Trophoblast cell (in vitro differentiated cells and primary cell): Measurements from ENCODE around the gene DHRS1.

Source experiments
- DNase-seq, 2 donors: peaks; one replicate each; pipeline ENCODE4 v3.0.0-alpha.2; 2016
- H2AFZ ChIP-seq: 2 replicates; pipeline ENCODE4 v1.6.1; 2013; ENCODE audit warnings: low read length, moderate library complexity, mild to moderate bottlenecking; ENCODE audit not compliant: insufficient read depth, poor library complexity
- H2AK5ac ChIP-seq: 2 replicates; pipeline ENCODE4 v1.6.1; 2013; ENCODE audit warnings: mild to moderate bottlenecking, low read length
- H2BK120ac ChIP-seq: 2 replicates; pipeline ENCODE4 v1.6.1; 2013; ENCODE audit warnings: low read length, mild to moderate bottlenecking, moderate library complexity; ENCODE audit not compliant: insufficient read depth, poor library complexity
- H2BK12ac ChIP-seq: 2 replicates; pipeline ENCODE4 v1.6.1; 2013; ENCODE audit warnings: mild to moderate bottlenecking, low read length, moderate library complexity
- H2BK5ac ChIP-seq: 2 replicates; pipeline ENCODE4 v1.6.1; 2013; ENCODE audit warnings: low read length, low read depth, moderate library complexity, mild to moderate bottlenecking; ENCODE audit not compliant: poor library complexity
- H3K14ac ChIP-seq: 2 replicates; pipeline ENCODE4 v1.6.1; 2013; ENCODE audit warnings: mild to moderate bottlenecking, low read length
- H3K18ac ChIP-seq: 2 replicates; pipeline ENCODE4 v1.6.1; 2013; ENCODE audit warnings: mild to moderate bottlenecking, low read length
- H3K23ac ChIP-seq: 2 replicates; pipeline ENCODE4 v1.6.1; 2013; ENCODE audit warnings: low read length
- H3K27ac ChIP-seq: 2 replicates; pipeline ENCODE4 v1.5.1; 2013; ENCODE audit warnings: low read depth, mild to moderate bottlenecking, inconsistent platforms, low read length, moderate library complexity
- H3K27me3 ChIP-seq: 2 replicates; pipeline ENCODE4 v1.6.1; 2013; ENCODE audit warnings: inconsistent platforms, mild to moderate bottlenecking, low read length, moderate library complexity; ENCODE audit not compliant: insufficient read depth
- H3K36me3 ChIP-seq, 2 experiments: 1 replicate in 1 of 2; 2 replicates in 1 of 2; pipeline ENCODE4 v1.6.1; 2013; ENCODE audit warnings: low read length in 2 of 2, mild to moderate bottlenecking in 2 of 2, moderate library complexity in 1 of 2; ENCODE audit not compliant: insufficient read depth in 2 of 2, control insufficient read depth in 1 of 2
- H3K4ac ChIP-seq: 2 replicates; pipeline ENCODE4 v1.6.1; 2013; ENCODE audit warnings: low read depth, mild to moderate bottlenecking, low read length, moderate library complexity
- H3K4me1 ChIP-seq, 2 experiments: 1 replicate in 1 of 2; 2 replicates in 1 of 2; pipeline ENCODE4 v1.6.1; 2013; ENCODE audit warnings: low read length in 2 of 2, mild to moderate bottlenecking in 2 of 2, moderate library complexity in 1 of 2; ENCODE audit not compliant: insufficient read depth in 2 of 2, control insufficient read depth in 1 of 2
- H3K4me2 ChIP-seq: 2 replicates; pipeline ENCODE4 v1.6.1; 2013; ENCODE audit warnings: inconsistent platforms, mild to moderate bottlenecking, low read length, moderate library complexity
- H3K4me3 ChIP-seq: 2 replicates; pipeline ENCODE4 v1.5.1; 2013; ENCODE audit warnings: mild to moderate bottlenecking, low read depth, low read length, inconsistent platforms
- H3K79me1 ChIP-seq: one replicate; pipeline ENCODE4 v1.6.1; 2013; ENCODE audit warnings: low read length
- H3K79me2 ChIP-seq: 2 replicates; pipeline ENCODE4 v1.6.1; 2013; ENCODE audit warnings: low read length, mild to moderate bottlenecking; ENCODE audit not compliant: control insufficient read depth, insufficient read depth, poor library complexity
- H3K9ac ChIP-seq: 2 replicates; pipeline ENCODE4 v1.6.1; 2013; ENCODE audit warnings: mild to moderate bottlenecking, low read length
- H3K9me3 ChIP-seq: 2 replicates; pipeline ENCODE4 v1.6.1; 2013; ENCODE audit warnings: low read depth, mild to moderate bottlenecking, control low read depth, inconsistent platforms, low read length; ENCODE audit not compliant: insufficient read depth
- H4K12ac ChIP-seq: 2 replicates; pipeline ENCODE4 v1.6.1; 2013; ENCODE audit warnings: low read depth, mild to moderate bottlenecking, low read length, moderate library complexity
- H4K8ac ChIP-seq: 2 replicates; pipeline ENCODE4 v1.6.1; 2013; ENCODE audit warnings: low read depth, mild to moderate bottlenecking, low read length, moderate library complexity
- H4K91ac ChIP-seq: one replicate; pipeline ENCODE4 v1.6.1; 2013; ENCODE audit warnings: low read depth, mild to moderate bottlenecking, low read length, moderate library complexity
- WGBS: extraction: QIAGEN DNeasy Blood & Tissue Kit; methylation state at CpG from one replicate; pipeline ENCODE4 v1.1.7; 2013; ENCODE audit warnings: missing lambda C conversion rate; ENCODE audit not compliant: insufficient read length, insufficient coverage; ENCODE audit errors: extremely low coverage; 5-methylcytosine and 5-hydroxymethylcytosine counted together

The DHRS1 gene

GRCh38 chr14:24289649-24290280 is 9.8 kb downstream of the DHRS1 start:
- Histone ChIP-seq H2BK12ac (no peak overlapping the region), H3K23ac (no peak overlapping the region), H3K4me3 (no peak overlapping the region), H3K4me1 (peaks cover 0 to 4% of the 10 kb centered on the region in 2 experiments), H3K9me3 (no peaks in the 10 kb centered on the region), H2AK5ac (no peak overlapping the region), H3K4me2 (no peak overlapping the region), H3K18ac (no peak overlapping the region), H3K27ac (no peak overlapping the region), H3K36me3 (peaks cover 29 to 34% of the 10 kb centered on the region in 2 experiments), H3K79me1 (no peaks in the 10 kb centered on the region), H2AFZ (no peak overlapping the region), H4K91ac (no peak overlapping the region), H4K12ac (no peak overlapping the region), H2BK5ac (no peak overlapping the region), H2BK120ac (no peak overlapping the region), H3K9ac (no peak overlapping the region), H3K79me2 (no peaks in the 10 kb centered on the region), H4K8ac (no peak overlapping the region), H3K14ac (no peak overlapping the region), H3K27me3 (no peaks in the 10 kb centered on the region), H3K4ac (no peak overlapping the region)
- DNase-seq: no peak
- WGBS: no CpG with 5 or more reads among the region's 6 CpGs

- H3K4me2 ChIP-seq: no peak overlapping the region
- no peaks in the 10 kb centered on the region for H3K79me1 ChIP-seq
- H3K36me3 ChIP-seq: peaks cover 20 to 27% of the 10 kb centered on the region in 2 experiments
- H3K79me2 ChIP-seq: no peaks in the 10 kb centered on the region
- H2BK12ac ChIP-seq: no peak overlapping the region
- no peak overlapping the region for H2BK120ac ChIP-seq
- no peaks in the 10 kb centered on the region for H3K9me3 ChIP-seq
- H3K23ac ChIP-seq: no peak overlapping the region
- no peak overlapping the region for H4K12ac ChIP-seq
- H3K4me3 ChIP-seq: no peak overlapping the region
- H2BK5ac ChIP-seq: no peak overlapping the region
- no peak overlapping the region for H3K18ac ChIP-seq
- no peak overlapping the region for H3K14ac ChIP-seq
- H3K27me3 ChIP-seq: no peaks in the 10 kb centered on the region
- no peak overlapping the region for H4K8ac ChIP-seq
- no peak overlapping the region for H2AFZ ChIP-seq
- H3K9ac ChIP-seq: no peak overlapping the region
- H3K27ac ChIP-seq: no peak overlapping the region
- no peak overlapping the region for H4K91ac ChIP-seq
- H3K4ac ChIP-seq: no peak overlapping the region
- no peak for DNase-seq
- peaks cover 0 to 4% of the 10 kb centered on the region in 2 experiments for H3K4me1 ChIP-seq
- no CpG with 5 or more reads among the region's 5 CpGs for WGBS
- no peak overlapping the region for H2AK5ac ChIP-seq
Measured at GRCh38 chr14:24286996-24287395, 12.6 kb downstream of the DHRS1 start.

- Histone ChIP-seq H2AFZ (no peak overlapping the region), H2AK5ac (no peak overlapping the region), H3K9ac (no peak overlapping the region), H4K8ac (no peak overlapping the region), H3K9me3 (no peaks in the 10 kb centered on the region), H3K4me3 (no peak overlapping the region), H3K36me3 (peaks cover 7 to 12% of the 10 kb centered on the region in 2 experiments), H3K18ac (no peak overlapping the region), H2BK120ac (no peak overlapping the region), H4K91ac (no peak overlapping the region), H2BK5ac (no peak overlapping the region), H4K12ac (no peak overlapping the region), H3K4me2 (no peak overlapping the region), H3K4me1 (peaks cover 0 to 4% of the 10 kb centered on the region in 2 experiments), H3K23ac (no peak overlapping the region), H3K79me1 (no peaks in the 10 kb centered on the region), H3K27me3 (no peaks in the 10 kb centered on the region), H3K27ac (no peak overlapping the region), H3K14ac (no peak overlapping the region), H2BK12ac (no peak overlapping the region), H3K4ac (no peak overlapping the region), H3K79me2 (no peaks in the 10 kb centered on the region)
- WGBS: no CpG with 5 or more reads among the region's 4 CpGs
- DNase-seq: peak in 1 of 2 donors; percentile 50
Measured at GRCh38 chr14:24285351-24285750, 14.2 kb downstream of the DHRS1 start.

- no peaks in the 10 kb centered on the region for H3K9me3 ChIP-seq
- H3K79me1 ChIP-seq: no peaks in the 10 kb centered on the region
- DNase-seq: no peak
- H3K27ac ChIP-seq: no peak overlapping the region
- no peaks in the 10 kb centered on the region for H3K79me2 ChIP-seq
- no peak overlapping the region for H2BK12ac ChIP-seq
- H4K8ac ChIP-seq: no peak overlapping the region
- H3K4ac ChIP-seq: no peak overlapping the region
- no peak overlapping the region for H2BK120ac ChIP-seq
- no peak overlapping the region for H2AFZ ChIP-seq
- no peak overlapping the region for H3K23ac ChIP-seq
- no peak overlapping the region for H2AK5ac ChIP-seq
- no peak overlapping the region for H4K12ac ChIP-seq
- H3K14ac ChIP-seq: no peak overlapping the region
- WGBS: no CpG with 5 or more reads among the region's 11 CpGs
- peaks cover 0 to 4% of the 10 kb centered on the region in 2 experiments for H3K4me1 ChIP-seq
- H3K4me3 ChIP-seq: no peak overlapping the region
- no peak overlapping the region for H3K4me2 ChIP-seq
- peaks cover under 1 to 4% of the 10 kb centered on the region in 2 experiments for H3K36me3 ChIP-seq
- H3K27me3 ChIP-seq: no peaks in the 10 kb centered on the region
- H4K91ac ChIP-seq: no peak overlapping the region
- no peak overlapping the region for H3K9ac ChIP-seq
- H3K18ac ChIP-seq: no peak overlapping the region
- H2BK5ac ChIP-seq: no peak overlapping the region
Measured at GRCh38 chr14:24284501-24285035, 15.0 kb downstream of the DHRS1 start.
